ENCODE results near the gene SIK2. TPM values are rescaled to one million over a fixed set of nuclear protein-coding genes. Genes with fewer than 3 reads are reported as not detected.

Gene SIK2
- polyA plus RNA-seq, 1 experiment = 23.4 TPM

GRCh38 chr11:111585371-111585770 is 16.9 kb upstream of the SIK2 start:
- Histone ChIP-seq H3K27me3 (ENCODE audit: control insufficient read depth, insufficient read depth, low read length) (no peaks in the 10 kb centered on the region), H3K27ac (ENCODE audit: low read depth, low read length) (no peak overlapping the region), H3K4me3 (ENCODE audit: low read depth, low read length) (no peak overlapping the region), H3K9me3 (ENCODE audit: control insufficient read depth, insufficient read depth, low read length) (peaks cover 3% of the 10 kb centered on the region; the same call in 1 of the 2 replicates)
- POLR2A ChIA-PET = no interaction called here
- no peak for DNase-seq (ENCODE audit: low read depth, low spot score)
- TF ChIP-seq CTCF (IDR thresholded peaks at IDR 0.05; ENCODE audit: low read depth, low read length) = no peak
- CTCF ChIA-PET = interaction anchor here (0.5 to 5.5 kb wide), 2 partner anchors 191 to 694 kb away, joined by 3 to 36 read pairs; no protein-coding TSS in a partner anchor

- Histone ChIP-seq H3K9me3 (ENCODE audit: control insufficient read depth, insufficient read depth, low read length) (peaks cover 3% of the 10 kb centered on the region; the same call in 1 of the 2 replicates), H3K27ac (ENCODE audit: low read depth, low read length) (no peak overlapping the region), H3K27me3 (ENCODE audit: control insufficient read depth, insufficient read depth, low read length) (no peaks in the 10 kb centered on the region), H3K4me3 (ENCODE audit: low read depth, low read length) (no peak overlapping the region)
- peak; percentile 65 for TF ChIP-seq CTCF (IDR thresholded peaks at IDR 0.05; ENCODE audit: low read depth, low read length)
- CTCF ChIA-PET = interaction anchor here (0.6 to 5.5 kb wide), 19 partner anchors 9 to 285 kb away, joined by 3 to 36 read pairs (median 4); partner anchors contain the start of gene ALG9
- POLR2A ChIA-PET = interaction anchor here (1.0 kb wide), 1 partner anchor 147 kb away, joined by 3 read pairs; no protein-coding TSS in a partner anchor
- DNase-seq (ENCODE audit: low read depth, low spot score) = no peak
Measured at GRCh38 chr11:111586388-111586831, 15.8 kb upstream of the SIK2 start.

GRCh38 chr11:111589114-111589513 is 13.1 kb upstream of the SIK2 start:
- no peak for TF ChIP-seq CTCF (IDR thresholded peaks at IDR 0.05; ENCODE audit: low read depth, low read length)
- ChIA-PET CTCF (interaction anchor here (5.5 kb wide), 1 partner anchor 187 kb away, joined by 36 read pairs; no protein-coding TSS in a partner anchor), POLR2A (no interaction called here)
- no peak overlapping the region for H3K4me3 ChIP-seq (ENCODE audit: low read depth, low read length)
- DNase-seq (ENCODE audit: low read depth, low spot score) = no peak
- H3K27ac ChIP-seq (ENCODE audit: low read depth, low read length) = no peak overlapping the region
- peaks cover 3% of the 10 kb centered on the region; the same call in 1 of the 2 replicates for H3K9me3 ChIP-seq (ENCODE audit: control insufficient read depth, insufficient read depth, low read length)
- no peaks in the 10 kb centered on the region for H3K27me3 ChIP-seq (ENCODE audit: control insufficient read depth, insufficient read depth, low read length)

GRCh38 chr11:111589886-111590499 is 12.3 kb upstream of the SIK2 start:
- ChIA-PET CTCF (interaction anchor here (0.8 to 5.5 kb wide), 3 partner anchors 15 to 251 kb away, joined by 3 to 36 read pairs (median 3); no protein-coding TSS in a partner anchor), POLR2A (no interaction called here)
- DNase-seq (ENCODE audit: low read depth, low spot score) = no peak
- H3K9me3 ChIP-seq (ENCODE audit: control insufficient read depth, insufficient read depth, low read length) = peaks cover 3% of the 10 kb centered on the region; the same call in 1 of the 2 replicates
- H3K27me3 ChIP-seq (ENCODE audit: control insufficient read depth, insufficient read depth, low read length) = no peaks in the 10 kb centered on the region
- no peak for TF ChIP-seq CTCF (IDR thresholded peaks at IDR 0.05; ENCODE audit: low read depth, low read length)
- H3K4me3 ChIP-seq (ENCODE audit: low read depth, low read length) = no peak overlapping the region
- H3K27ac ChIP-seq (ENCODE audit: low read depth, low read length) = no peak overlapping the region
